ENCODE data around the gene TYW1.
"Not testable (repeated sequence)": the region's sequence is repeated elsewhere in the genome, so short reads cannot be mapped to it uniquely, and the experiment has no call there.

The TYW1 gene

DNA sequence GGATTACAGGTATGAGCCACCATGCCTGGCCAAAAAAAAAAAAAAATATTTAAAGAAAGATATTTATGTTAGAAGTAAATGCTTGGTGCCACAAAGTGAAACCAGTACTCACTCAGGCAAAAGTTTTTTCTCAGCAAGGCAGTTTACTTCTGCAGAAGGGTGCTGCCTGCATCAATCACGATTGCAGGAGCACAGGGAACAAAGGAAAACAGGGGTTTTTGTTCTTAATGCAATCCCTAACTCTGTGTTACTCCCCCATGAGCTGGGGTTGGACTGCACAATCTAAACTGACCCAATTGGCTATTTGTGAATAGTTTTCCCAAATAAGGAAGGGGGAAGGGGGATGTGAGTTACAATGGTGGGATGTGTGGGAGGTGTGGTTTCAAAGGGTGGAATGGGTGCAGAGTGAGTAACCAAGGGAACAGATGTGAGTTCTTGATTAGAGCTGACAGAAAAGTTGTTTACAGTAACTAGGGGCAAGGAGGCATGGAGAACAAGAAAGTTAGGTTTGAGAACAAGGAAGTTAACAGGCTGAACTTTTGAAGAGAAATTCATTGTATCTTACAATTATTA lies 255.4 kb downstream of the TYW1 start:
- no peak for DNase-seq (ENCODE audit: low spot score)
- no peak for TF ChIP-seq CTCF (IDR thresholded peaks at IDR 0.05; ENCODE audit: extremely low read depth, missing control alignments)

DNA sequence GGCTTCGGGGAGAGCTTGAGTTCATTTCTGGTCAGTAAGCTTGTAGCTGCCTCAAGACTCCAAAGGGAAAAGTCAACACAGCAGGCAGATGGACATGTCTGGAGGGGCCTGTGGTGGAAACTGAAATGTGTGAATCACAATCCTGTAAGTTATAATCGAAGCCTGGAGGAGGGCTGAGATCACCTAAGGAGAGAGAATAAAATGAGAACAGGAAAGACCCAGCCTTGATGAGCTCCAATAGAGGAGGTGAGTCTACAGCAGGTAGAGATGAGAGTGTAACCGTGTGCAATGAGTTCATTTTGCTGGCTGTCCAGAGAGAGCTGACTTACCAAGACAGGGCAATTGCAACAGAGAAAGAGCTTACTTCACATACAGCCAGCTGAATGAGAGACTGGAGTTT lies 258.4 kb downstream of the TYW1 start:
- DNase-seq (ENCODE audit: low spot score) = not testable (repeated sequence)

DNA sequence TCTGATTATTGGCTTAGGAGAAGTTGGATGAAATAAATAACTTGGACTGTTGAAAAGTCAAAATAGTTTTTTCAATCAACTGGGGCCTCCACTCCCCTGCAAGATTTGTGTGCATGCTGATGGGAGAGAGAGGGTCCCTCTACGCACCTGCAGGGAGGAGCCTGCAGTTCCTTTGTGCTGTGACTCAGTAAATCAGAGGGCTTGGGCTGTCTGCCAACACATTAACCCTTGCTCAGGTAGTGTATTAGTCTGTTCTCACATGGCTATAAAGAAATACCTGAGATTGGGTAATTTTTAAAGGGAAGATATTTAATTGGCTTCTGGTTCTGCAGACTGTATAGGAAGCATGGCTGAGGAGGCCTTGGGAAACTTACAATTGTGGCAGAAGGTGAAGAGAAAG lies 261.1 kb downstream of the TYW1 start:
- DNase-seq (ENCODE audit: low spot score) = not testable (repeated sequence)

DNA sequence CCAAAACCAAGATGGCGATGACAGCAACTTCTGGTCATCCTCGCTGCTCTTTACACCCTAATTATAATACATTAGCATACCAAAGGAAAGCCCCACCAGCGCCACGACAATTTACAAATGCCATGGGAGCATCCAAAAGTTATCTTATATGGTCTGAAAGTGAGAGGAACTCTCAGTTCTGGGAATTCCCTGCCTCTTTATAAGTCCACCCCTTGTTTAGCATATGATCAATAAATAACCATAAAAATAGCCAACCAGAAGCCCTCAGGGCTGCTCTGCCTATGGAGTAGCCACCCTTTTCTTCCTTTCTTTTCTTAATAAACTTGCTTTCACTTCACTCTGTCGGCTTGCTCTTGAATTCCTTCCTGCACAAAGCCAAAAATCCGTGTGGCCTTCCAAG lies 262.7 kb downstream of the TYW1 start:
- not testable (repeated sequence) for DNase-seq (ENCODE audit: low spot score)

DNA sequence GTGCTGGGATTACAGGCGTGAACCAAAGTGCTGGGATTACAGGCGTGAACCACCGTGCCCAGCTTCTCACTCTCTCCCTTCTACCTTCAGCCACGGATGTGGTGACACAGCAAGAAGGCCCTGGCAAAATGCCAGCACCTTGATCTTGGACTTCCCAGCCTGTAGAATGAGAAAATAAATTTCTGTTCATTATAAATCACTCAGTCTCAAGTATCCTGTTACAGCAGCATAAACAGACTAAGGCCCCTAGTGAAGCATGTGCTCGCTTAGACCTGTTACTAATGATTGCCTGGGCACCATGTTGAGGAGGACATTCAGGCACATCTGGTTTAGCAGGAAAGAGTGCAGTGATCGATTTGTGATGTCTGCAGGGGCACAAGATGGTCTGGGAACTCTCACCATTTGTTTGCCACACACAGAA lies 263.5 kb downstream of the TYW1 start:
- not testable (repeated sequence) for DNase-seq (ENCODE audit: low spot score)

- DNase-seq (ENCODE audit: low spot score) = not testable (repeated sequence)
Observed at GRCh38 chr7:67264000-67264399, 267.4 kb downstream of the TYW1 start.

GRCh38 chr7:67266070-67266469 lies 269.4 kb downstream of the TYW1 start:
- not testable (repeated sequence) for DNase-seq (ENCODE audit: low spot score)

DNA sequence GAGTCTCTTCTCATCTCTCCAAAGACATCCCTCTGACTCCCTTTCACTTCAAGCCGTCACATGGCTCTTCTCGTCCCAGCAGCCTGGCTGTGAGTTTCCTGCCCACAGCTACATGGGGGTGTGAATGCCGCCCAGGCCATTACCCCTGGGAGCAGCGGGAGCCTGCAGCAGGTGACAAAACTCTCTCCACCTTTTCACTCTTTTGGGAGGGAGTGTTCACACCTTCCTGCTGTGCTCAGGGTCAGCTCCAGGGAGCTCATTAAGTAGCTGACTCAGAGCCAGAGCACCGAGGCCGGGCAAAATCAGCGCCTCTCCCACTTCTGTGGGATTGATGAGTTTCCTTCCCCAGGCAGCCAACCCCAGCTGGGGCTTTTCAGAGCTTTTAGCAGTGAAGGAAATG lies 271.3 kb downstream of the TYW1 start:
- TF ChIP-seq CTCF (IDR thresholded peaks at IDR 0.05; ENCODE audit: extremely low read depth, missing control alignments) = no peak

DNA sequence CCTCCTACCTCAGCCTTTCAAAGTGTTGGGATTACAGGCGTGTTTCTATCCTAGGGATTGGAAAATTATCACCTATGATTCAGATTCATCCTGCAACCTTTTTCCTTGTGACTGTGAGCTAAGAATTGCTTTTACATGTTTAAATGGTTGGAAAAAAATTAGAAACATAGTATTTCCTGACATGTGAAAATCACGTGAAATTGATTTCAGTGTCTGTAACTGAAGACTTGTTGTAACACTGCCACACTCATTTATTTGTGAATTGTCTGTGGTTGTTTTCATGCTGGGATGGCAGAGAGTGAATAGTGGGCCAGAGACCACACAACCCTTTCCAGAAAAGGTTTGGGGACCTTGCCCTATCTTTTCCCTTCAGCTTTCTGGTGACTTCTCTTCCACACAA lies 273.3 kb downstream of the TYW1 start:
- DNase-seq (ENCODE audit: low spot score) = not testable (repeated sequence)

More for the DNA sequence above, 271.3 kb downstream of the TYW1 start:
- DNase-seq (ENCODE audit: low spot score) = no peak
